GM18511 (cell line): ENCODE results near the gene TNS2.
A peak's percentile ranks its signal among the peaks of the same experiment; 100 is the strongest.
"Not testable (repeated sequence)": the region's sequence is repeated elsewhere in the genome, so short reads cannot be mapped to it uniquely, and the experiment has no call there.

Source experiments
- ATAC-seq: cut with Tn5 transposase; IDR thresholded peaks from one replicate; pipeline ENCODE4 v1.9.1; 2021; ENCODE audit warnings: mild to moderate bottlenecking, moderate library complexity; ENCODE audit not compliant: unreplicated experiment

Gene TNS2

DNA sequence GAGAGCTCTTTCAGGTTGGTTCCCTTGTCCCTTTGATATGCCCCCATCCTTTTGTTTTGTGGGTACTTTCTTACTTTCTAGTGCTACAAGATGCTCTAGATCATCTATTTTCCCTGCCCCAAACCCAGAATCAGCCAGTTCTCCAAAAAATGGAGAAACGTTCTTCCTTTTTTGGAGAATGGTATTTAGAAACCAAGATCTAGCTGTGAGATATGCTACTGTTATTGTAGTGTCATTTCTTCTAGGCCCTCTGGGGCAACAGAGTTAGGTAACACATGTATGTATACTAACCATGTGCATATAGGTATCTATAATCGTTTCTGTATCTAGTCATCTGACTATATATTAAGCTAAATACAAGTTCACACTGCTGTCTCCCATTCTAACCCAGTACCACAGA, 40.7 kb downstream of the TNS2 start:
- no peak for ATAC-seq

DNA sequence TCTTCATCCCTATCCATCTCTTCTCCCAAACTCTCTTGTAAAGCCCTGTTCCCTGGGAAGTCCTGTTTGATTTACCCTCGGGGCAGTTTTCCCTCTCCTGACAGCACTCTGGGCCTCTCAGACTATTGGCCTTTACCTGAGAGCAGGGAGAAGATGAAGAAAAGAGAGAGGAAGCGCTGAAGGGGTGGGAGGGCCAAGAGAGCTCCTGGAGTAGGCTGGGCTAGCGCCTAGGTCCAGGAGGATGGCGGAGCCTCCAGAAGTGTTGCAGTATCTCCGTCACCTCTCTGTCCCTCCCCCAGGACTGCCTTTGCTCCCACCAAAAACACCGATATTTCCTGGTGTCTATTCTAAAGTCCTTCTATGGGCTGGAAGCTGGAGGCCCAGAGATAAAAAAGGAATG, 41.9 kb downstream of the TNS2 start:
- ATAC-seq = no peak

DNA sequence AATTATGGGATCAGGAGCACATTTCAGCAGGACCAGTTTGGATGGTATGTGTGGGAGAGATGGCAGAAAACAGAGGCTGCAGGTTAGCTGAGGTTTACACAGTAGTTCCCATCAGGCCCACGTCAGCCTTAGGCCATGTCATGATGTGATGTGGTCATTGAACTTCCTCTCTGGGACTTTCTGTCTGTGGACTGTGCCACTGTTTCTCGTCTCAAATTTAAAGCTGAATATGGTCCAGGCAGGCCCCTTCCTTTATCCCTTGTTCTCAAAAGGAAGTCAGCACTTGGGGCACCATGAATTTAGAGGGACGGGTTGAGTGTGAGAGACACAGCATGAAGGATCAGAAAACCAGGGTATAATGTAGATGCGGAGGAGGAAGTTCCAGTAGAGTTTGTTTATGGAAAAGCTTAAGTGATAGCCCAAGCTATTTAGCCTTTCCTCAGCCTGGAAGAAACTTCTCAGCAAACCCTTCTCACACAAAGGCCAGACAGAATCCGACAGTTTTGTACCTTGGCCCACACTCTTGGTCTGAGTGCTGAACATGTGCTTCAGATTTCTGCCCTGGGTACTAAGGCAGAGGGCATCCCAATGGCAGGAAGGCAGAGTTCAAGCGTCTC, 44.0 kb downstream of the TNS2 start:
- ATAC-seq = no peak

DNA sequence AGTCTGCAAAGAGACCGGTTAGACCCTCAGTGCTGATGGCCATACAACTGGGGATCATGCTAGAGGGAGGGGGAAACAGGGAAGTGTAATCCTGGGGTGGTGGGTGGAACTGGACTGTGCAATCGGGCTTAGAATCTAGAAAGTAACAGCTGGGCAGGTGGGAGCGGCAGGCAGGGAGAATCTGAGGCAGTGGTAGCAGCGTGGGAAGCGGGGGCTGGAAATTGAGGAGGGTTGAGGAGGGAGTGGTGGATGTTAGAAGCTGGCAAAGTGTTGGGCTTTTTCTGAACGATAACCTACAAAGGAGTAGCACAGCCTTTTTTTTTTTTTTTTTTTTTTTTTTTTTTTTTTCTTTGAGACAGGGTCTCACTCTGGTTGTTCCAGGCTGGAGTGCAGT, 44.5 kb downstream of the TNS2 start:
- ATAC-seq = no peak

DNA sequence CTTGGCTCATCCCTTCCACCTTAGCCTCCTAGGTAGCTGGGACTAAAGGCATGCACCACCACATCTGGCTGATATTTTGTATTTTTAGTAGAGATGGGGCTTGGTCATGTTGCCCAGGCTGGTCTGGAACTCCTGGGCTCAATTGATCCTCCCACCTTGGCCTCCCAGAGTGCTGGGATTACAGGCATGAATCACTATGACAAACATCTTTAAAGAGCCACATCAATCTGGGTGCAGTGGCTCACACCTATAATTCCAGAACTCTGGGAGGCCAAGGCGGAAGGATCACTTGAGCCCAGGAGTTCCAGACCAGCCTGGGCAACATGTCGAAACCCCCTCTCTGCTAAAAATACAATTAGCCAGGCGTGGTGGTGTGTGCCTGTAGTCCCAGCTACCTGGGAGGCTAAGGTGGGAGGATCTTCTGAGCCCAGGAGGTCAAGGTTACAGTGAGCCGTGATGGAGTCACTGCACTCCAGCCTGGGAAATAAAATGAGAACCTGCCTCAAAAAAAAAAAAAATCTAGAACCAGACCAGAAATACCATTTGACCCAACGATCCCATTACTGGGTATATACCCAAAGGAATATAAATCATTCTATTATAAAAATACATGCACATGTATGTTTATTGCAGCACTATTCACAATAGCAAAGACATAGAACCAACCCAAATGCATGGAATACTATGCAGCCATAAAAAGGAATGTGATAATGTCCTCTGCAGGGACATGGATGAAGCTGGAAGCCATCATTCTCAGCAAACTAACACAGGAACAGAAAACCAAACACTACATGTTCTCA, 45.1 kb downstream of the TNS2 start:
- ATAC-seq = not testable (repeated sequence)

DNA sequence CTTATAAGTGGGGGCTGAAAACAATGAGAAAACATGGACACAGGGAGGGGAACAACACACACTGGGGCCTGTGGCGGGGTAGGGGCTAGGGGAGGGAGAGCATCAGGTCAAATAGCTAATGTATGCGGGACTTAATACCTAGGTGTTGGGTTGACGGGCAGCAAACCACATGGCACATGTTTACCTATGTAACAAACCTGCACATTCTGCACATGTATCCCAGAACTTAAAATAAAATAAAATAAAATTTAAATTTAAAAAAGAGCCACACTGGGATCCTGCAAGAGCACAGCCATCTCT, 45.7 kb downstream of the TNS2 start:
- not testable (repeated sequence) for ATAC-seq

DNA sequence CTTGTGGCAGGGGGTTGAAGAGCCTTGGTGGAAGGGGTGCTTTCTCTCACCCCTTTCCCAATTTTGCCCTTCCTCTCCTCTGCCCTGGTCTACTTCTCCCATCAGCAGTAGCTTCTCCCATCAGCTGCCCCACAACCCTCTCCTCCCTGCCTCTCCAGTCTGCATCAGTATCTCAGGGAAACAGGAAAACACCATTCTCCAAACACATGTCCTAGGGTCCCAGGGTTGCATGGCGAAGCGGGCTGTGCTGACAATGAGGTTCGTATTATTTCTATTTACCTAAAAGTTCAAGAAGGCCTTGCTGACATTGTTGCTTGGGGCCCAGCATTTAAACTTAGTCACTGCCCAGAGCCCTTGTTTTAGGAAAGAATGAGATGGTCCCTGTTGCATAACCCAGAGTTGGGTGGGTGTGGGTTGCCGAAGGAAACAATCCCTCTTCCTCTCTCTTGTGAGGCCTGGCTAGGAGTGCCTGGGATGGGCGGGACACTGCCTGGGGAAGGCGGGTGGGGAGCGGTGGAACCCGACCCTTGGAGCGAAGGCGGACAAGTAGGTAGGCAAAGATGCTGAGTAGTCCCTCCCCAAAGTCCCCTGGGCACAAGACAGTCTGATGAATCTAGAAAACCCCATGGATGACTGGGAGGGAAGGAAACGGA, 46.4 kb downstream of the TNS2 start:
- ATAC-seq = no peak

DNA sequence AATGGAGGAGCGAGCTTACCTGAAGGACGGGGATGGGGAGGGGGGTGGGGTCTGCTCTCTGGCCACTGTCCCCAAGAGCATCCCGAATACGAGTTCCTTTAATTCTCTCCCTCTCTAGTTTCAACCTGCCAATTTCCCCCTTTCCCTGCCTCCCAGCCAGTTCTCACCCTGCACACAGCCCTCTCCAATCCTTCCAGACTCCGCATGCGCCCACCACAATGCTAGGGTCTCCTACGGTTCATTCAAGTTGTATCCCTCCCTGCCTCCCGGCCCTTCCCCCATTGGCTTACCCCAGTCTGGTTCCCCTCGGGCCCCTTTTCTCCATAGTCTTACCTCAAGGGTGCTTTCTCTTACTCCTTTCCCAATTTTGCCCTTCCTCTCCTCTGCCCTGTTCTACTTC, 46.9 kb downstream of the TNS2 start:
- no peak for ATAC-seq

DNA sequence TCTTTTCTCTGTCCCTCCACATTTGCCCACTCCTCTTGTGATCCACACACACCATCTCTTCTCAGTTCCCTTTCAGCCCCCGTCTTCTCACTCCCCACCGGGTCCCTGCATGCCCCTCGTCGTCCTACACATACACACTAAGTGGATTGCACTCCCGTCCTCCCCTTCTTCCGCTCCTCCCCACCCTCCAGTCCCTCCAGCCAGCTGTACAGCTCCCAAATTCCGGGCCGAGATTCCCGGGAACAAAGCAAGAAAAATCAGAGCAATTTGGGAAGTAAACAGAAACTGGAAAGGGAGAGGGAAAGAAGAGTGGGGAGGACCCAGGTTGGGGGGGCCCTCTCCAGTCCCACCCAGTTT, 47.3 kb downstream of the TNS2 start:
- no peak for ATAC-seq

DNA sequence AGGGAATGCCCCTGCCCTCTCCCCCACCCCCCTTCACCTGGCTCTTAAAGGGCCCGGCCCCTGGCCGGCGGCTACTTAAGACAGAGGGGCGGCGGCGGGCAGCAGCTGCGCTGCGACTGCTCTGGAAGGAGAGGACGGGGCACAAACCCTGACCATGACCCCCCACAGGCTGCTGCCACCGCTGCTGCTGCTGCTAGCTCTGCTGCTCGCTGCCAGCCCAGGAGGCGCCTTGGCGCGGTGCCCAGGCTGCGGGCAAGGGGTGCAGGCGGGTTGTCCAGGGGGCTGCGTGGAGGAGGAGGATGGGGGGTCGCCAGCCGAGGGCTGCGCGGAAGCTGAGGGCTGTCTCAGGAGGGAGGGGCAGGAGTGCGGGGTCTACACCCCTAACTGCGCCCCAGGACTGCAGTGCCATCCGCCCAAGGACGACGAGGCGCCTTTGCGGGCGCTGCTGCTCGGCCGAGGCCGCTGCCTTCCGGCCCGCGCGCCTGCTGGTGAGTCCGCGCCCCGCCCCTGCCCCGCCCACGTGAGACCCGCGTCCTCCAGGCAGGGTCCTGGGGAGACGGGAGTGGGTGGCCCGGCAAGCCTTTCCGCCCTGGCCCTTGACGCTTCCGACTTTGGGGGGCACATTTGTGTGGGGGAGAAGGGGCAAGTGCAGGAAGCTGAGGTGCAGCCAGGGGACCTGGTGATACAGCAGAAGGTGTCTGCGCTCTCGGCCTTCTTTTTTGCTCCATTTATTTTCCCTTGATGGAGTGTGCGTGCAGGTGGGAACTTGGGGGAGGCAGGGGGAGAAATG, 47.9 kb downstream of the TNS2 start, which contains the start of gene IGFBP6:
IGFBP6 (plus strand) TSS at position 104 of the 790 bp plus-strand sequence; CDS start at position 155, 51 bp downstream.
- peak; percentile 67 for ATAC-seq

DNA sequence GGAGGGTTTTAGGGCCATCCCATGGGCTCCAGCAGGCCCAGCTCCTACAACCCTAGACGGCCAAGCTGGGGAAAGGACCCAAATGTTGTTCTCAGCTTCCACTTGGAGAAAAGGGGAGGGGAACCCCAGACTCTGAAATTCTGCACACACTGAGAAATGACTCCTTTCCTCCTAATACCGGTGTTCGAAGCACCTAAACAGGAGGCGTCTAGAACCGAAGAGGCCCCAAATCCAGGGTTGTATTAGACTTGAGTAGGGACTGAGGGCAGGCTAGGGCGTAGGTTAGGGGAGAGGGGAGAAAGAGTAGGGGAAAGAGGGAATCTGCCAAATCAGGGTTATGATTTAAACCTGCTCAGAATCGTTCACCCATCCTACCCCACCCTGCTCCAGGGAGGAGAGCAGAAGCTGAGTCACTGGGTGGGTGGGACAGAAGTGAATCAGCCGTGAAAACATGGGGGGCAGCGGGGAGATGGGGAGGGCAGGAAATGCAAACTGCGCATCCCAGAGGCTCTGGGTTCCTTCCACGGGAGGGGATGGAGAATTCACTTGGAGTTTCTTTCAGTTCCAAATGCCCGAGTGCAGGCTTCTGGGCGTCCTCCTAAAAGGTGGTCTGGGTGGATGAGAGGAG, 48.6 kb downstream of the TNS2 start:
- ATAC-seq = no peak

DNA sequence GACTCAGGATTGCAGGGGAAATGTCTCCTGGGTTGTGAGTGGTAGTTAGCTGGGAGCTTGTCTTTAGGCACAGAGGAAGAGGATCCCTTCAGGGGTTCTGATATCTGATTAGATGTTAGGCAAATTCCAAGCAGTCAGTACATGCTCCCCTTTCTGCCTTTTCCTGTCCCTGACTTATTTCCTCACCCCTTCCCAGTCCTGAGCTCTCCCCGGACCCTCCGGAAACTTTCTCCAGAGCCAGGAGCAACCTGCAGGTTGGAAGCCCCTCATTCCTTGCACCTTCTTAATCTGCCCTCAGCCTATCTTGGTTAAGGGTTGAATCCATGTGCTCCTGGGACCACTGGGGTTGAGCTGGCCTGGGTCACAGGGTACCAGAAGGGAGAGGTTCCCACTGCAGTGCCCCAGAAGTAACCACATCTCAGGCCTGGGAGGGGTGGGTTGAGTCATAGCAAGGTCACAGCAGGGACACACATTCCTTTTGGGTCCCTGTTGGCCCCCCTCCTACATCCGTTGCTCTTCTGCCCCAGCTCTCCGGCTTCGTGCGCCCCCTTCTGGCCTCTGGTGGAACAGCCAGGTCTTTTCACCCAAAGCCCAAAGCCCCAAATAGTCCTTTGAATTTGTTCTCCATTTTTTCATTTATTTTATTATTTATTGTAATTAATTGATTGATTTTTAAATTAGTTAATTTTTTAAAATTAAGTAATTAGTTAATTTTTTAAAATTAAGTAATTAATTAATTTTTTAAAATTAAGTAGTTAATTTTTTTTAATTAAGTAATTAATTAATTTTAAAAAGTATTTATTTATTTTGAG, 49.4 kb downstream of the TNS2 start:
- no peak for ATAC-seq

DNA sequence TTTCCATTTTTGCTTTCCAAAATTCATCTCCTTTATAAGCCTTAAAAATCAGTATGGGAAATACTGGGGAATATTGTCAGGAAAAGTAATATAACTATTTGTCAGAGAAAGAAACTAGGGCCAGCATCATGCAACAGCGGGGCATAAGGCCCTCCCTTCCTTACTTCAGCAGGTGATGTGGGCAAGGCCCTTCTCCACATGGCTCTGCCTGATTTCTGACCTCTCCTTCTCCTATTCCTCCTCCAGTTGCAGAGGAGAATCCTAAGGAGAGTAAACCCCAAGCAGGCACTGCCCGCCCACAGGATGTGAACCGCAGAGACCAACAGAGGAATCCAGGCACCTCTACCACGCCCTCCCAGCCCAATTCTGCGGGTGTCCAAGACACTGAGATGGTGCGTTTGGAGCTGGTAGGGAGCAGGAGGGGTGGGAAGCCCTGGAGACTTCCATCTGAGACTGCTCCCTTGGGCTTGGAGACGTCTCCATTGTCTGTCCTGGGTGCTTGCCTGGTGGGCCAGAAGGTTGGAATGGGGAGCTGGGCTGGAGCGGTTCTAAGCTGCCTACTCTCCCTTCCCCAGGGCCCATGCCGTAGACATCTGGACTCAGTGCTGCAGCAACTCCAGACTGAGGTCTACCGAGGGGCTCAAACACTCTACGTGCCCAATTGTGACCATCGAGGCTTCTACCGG, 50.7 kb downstream of the TNS2 start:
- ATAC-seq = no peak

DNA sequence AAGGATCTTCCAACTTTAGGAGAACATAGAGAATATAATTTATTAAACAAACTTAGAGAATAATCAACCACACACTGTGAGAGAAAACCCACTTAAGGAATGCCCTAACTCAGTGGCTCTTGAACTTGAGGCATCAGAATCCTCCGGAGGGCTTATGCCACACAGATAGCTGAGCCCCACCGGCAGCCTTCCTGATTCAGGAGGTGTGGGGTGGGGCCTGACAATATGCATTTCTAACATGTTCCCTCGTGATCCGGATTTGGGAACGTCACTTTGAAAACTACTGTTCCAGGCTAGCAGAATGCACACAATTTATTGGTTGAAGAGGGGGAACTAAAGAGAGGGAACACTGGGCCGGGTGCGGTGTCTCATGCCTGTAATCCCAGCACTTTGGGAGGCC, 51.4 kb downstream of the TNS2 start:
- ATAC-seq = no peak

DNA sequence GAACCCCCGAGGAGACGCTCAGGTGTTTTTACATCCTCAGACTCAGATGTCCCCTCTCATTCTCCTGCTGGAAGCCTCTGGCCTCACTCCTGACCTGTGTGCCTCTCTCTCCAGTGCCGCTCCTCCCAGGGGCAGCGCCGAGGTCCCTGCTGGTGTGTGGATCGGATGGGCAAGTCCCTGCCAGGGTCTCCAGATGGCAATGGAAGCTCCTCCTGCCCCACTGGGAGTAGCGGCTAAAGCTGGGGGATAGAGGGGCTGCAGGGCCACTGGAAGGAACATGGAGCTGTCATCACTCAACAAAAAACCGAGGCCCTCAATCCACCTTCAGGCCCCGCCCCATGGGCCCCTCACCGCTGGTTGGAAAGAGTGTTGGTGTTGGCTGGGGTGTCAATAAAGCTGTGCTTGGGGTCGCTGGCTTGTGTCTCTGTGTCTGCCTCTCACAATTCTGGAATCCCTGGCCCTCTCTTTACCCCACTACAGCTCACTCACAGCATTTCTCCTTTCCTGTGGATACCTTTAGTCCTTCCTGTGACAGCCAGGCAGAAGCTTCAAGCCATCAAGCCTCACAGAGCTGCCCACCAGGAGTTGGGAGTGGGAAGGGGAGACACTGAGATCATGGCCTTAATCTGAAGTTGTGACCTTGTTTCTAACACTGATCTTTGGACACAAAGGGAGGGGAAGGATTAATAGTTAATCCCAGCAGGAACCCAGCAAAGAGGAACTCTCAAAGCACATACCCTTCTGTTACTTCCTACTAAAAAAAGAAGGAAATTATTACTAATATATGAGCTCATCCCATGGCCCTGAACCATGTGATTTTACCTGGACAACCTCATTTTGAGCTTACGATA, 52.3 kb downstream of the TNS2 start:
- no peak for ATAC-seq

DNA sequence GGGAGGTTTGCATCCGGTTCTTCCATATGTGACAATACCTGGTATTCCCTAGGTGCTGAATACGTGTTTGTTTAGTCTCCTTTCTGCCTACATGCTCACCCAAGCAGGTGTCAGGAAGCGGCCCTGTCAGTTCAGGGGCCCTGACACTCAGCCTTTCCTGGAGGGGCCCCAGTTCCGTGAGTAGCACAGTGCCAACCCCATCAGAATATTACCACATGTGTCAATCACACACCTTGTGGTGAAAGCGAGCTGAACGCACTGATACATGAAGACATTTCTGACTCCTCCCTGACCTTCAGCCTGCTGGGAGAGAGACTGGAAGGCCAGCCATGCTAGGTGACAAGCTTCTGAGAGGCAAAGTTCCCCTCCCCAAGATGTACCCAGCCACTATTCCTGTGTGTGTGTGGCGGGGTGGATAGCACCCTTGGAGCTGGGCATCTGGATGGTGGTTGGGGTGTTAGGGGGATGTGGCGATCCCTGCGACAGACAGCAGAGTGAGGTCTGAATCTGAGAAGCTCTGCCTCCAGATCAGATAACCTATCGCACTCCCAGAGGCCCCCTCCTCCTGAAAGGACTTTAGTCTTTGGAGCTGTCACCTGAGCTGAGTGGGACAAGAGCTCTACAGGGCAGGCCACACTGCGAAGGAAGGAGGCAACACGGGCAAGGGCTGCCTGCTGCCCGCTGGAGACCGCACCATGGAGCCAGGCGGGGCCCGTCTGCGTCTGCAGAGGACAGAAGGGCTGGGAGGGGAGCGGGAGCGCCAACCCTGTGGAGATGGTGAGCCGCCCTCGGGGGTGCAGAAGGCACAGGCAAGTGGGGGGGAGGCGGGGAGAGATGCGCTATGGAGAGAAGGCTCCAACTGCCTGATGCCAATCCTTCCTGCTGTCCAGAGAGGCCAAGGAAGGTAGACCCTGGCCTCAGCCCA, 53.3 kb downstream of the TNS2 start, which contains the start of gene SOAT2:
SOAT2 (plus strand) TSS at position 604 of the 925 bp plus-strand sequence; CDS start at position 696, 92 bp downstream.
- peak; percentile 75 for ATAC-seq

DNA sequence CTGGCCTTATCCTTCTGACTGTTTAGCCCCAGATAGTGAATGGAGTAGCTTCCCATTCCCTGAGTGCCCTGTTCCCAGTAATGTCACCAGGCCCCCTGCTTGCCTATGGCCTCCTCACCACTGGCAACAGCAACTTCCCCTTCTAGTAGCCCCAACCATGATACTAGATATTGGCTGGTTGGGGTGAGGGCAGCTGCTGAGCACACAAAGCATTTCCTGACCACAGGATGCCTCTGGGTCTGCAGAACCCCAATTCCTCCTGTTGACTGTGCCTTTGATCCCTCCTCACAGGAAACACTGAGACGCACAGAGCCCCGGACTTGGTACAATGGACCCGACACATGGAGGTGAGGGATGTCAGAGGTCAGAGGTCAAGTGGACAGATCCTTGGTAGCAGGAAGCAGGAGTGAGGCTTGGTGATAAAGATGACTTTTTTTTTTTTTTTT, 54.0 kb downstream of the TNS2 start:
- ATAC-seq = no peak
